Keratinocyte (primary cell): ENCODE results near the gene SPATA20.

Experiments
- CTCF ChIP-seq, 3 experiments: IDR thresholded peaks in 1 of 3; conservative IDR thresholded peaks in 1 of 3; optimal IDR thresholded peaks in 1 of 3; 2 replicates in 2 of 3; 3 replicates in 1 of 3; pipeline versions ENCODE3 to v1.5.1; 2011; ENCODE audit warnings: low read length in 3 of 3, mild to moderate bottlenecking in 3 of 3, moderate library complexity in 2 of 3, control low read depth in 1 of 3, inconsistent platforms in 1 of 3; ENCODE audit not compliant: insufficient read depth in 2 of 3; ENCODE audit errors: extremely low read depth in 1 of 3
- EZH2 ChIP-seq: IDR thresholded peaks from one replicate; pipeline ENCODE4 v1.6.1; 2012; ENCODE audit warnings: inconsistent platforms, mild to moderate bottlenecking, low read length, moderate library complexity

- peak in 1 of 3 experiments; percentile 28 for TF ChIP-seq CTCF (optimal IDR thresholded peaks at IDR 0.05 in 1 of 3, IDR thresholded peaks at IDR 0.05 in 1 of 3, conservative IDR thresholded peaks at IDR 0.05 in 1 of 3; ENCODE audit: extremely low read depth in 1 of 3, insufficient read depth in 2 of 3, low read length in 3 of 3)
- TF ChIP-seq EZH2 = no peak
These were observed 27.7 kb upstream of the SPATA20 start for GRCh38 chr17:50519141-50519834.
